ENCODE measurements around the gene FGF22.

DNA sequence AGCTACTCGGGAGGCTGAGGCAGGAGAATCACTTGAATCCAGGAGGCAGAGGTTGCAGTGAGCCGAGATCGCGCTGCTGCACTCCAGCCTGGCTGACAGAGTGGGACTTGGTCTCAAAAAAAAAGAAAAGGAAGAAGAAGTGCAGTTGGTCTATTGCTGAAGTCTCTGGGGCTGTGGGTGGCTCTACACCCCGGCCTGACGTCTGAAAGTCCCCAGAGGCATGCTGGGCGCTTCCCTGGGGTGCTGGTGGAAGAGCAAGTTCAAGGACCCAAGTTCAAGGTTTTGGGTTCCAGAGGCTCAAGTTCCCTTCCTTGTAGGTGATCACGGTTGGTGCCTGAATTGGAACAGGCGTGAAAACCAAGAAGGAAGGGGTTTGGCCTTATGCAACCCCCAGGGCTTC is 46.2 kb upstream of the FGF22 start:
- TF ChIP-seq, protein P1, sequence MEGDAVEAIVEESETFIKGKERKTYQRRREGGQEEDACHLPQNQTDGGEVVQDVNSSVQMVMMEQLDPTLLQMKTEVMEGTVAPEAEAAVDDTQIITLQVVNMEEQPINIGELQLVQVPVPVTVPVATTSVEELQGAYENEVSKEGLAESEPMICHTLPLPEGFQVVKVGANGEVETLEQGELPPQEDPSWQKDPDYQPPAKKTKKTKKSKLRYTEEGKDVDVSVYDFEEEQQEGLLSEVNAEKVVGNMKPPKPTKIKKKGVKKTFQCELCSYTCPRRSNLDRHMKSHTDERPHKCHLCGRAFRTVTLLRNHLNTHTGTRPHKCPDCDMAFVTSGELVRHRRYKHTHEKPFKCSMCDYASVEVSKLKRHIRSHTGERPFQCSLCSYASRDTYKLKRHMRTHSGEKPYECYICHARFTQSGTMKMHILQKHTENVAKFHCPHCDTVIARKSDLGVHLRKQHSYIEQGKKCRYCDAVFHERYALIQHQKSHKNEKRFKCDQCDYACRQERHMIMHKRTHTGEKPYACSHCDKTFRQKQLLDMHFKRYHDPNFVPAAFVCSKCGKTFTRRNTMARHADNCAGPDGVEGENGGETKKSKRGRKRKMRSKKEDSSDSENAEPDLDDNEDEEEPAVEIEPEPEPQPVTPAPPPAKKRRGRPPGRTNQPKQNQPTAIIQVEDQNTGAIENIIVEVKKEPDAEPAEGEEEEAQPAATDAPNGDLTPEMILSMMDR (IDR thresholded peaks at IDR 0.05) = no peak
- TF ChIP-seq EP300 (IDR thresholded peaks at IDR 0.05) = no peak

Data from ovary (tissue), 3 donors.